ENCODE results near the gene DDX60.
"Not testable (repeated sequence)": the region's sequence is repeated elsewhere in the genome, so short reads cannot be mapped to it uniquely, and the experiment has no call there.

The DDX60 gene

GRCh38 chr4:168318266-168318895, at the start of gene DDX60:
TSS of gene DDX60 (minus strand) at chr4:168318752. CDS start at chr4:168311259, 7,493 bp downstream.
- in situ Hi-C loops (cut with MboI; ENCODE audit: low sequenced_read_pairs): no loop called here

- in situ Hi-C loops (cut with MboI; ENCODE audit: low sequenced_read_pairs): no loop called here
Observed at GRCh38 chr4:168367065-168367464, 48.5 kb upstream of the DDX60 start.

GRCh38 chr4:168362025-168362401, 43.5 kb upstream of the DDX60 start:
- in situ Hi-C loops (cut with MboI; ENCODE audit: low sequenced_read_pairs): no loop called here

- in situ Hi-C loops (cut with MboI; ENCODE audit: low sequenced_read_pairs): no loop called here
Observed at GRCh38 chr4:168361365-168362024, 42.9 kb upstream of the DDX60 start.

GRCh38 chr4:168360271-168360670, 41.7 kb upstream of the DDX60 start:
- in situ Hi-C loops (cut with MboI; ENCODE audit: low sequenced_read_pairs): no loop called here

- in situ Hi-C loops (cut with MboI; ENCODE audit: low sequenced_read_pairs): no loop called here
Observed at GRCh38 chr4:168357941-168358340, 39.4 kb upstream of the DDX60 start.

GRCh38 chr4:168353746-168354145, 35.2 kb upstream of the DDX60 start:
- in situ Hi-C loops (cut with MboI; ENCODE audit: low sequenced_read_pairs): no loop called here

GRCh38 chr4:168337550-168337940, 19.0 kb upstream of the DDX60 start:
- in situ Hi-C loops (cut with MboI; ENCODE audit: low sequenced_read_pairs): no loop called here

- in situ Hi-C loops (cut with MboI; ENCODE audit: low sequenced_read_pairs): no loop called here
Observed at GRCh38 chr4:168336837-168337549, 18.4 kb upstream of the DDX60 start.

GRCh38 chr4:168335621-168336020, 17.1 kb upstream of the DDX60 start:
- in situ Hi-C loops (cut with MboI; ENCODE audit: low sequenced_read_pairs): no loop called here

GRCh38 chr4:168334053-168334452, 15.5 kb upstream of the DDX60 start:
- in situ Hi-C loops (cut with MboI; ENCODE audit: low sequenced_read_pairs): no loop called here

GRCh38 chr4:168330575-168330974, 12.0 kb upstream of the DDX60 start:
- in situ Hi-C loops (cut with MboI; ENCODE audit: low sequenced_read_pairs): not testable (repeated sequence)

- in situ Hi-C loops (cut with MboI; ENCODE audit: low sequenced_read_pairs): no loop called here
Observed at GRCh38 chr4:168325591-168325990, 7.0 kb upstream of the DDX60 start.

- in situ Hi-C loops (cut with MboI; ENCODE audit: low sequenced_read_pairs): no loop called here
Observed at GRCh38 chr4:168321006-168321405, 2.5 kb upstream of the DDX60 start.

- in situ Hi-C loops (cut with MboI; ENCODE audit: low sequenced_read_pairs): no loop called here
Observed at GRCh38 chr4:168319486-168320019, 1.0 kb upstream of the DDX60 start.

- in situ Hi-C loops (cut with MboI; ENCODE audit: low sequenced_read_pairs): no loop called here
Observed at GRCh38 chr4:168317621-168318020, 931 bp downstream of the DDX60 start.

- in situ Hi-C loops (cut with MboI; ENCODE audit: low sequenced_read_pairs): no loop called here
Observed at GRCh38 chr4:168309781-168310180, 8.8 kb downstream of the DDX60 start.

- in situ Hi-C loops (cut with MboI; ENCODE audit: low sequenced_read_pairs): no loop called here
Observed at GRCh38 chr4:168308912-168309311, 9.6 kb downstream of the DDX60 start.

GRCh38 chr4:168306476-168306875, 12.1 kb downstream of the DDX60 start:
- in situ Hi-C loops (cut with MboI; ENCODE audit: low sequenced_read_pairs): no loop called here

- in situ Hi-C loops (cut with MboI; ENCODE audit: low sequenced_read_pairs): no loop called here
Observed at GRCh38 chr4:168304744-168305459, 13.7 kb downstream of the DDX60 start.

GRCh38 chr4:168303430-168303829, 15.1 kb downstream of the DDX60 start:
- in situ Hi-C loops (cut with MboI; ENCODE audit: low sequenced_read_pairs): not testable (repeated sequence)
